Karpas-422 (cell line): ENCODE measurements around the gene ATRNL1. TPM values are rescaled to one million over a fixed set of nuclear protein-coding genes. Genes with fewer than 3 reads are reported as not detected.
A peak's percentile ranks its signal among the peaks of the same experiment; 100 is the strongest.
"Not testable (repeated sequence)": the region's sequence is repeated elsewhere in the genome, so short reads cannot be mapped to it uniquely, and the experiment has no call there.

ENCODE experiments used
- DNase-seq: peaks from one replicate; pipeline ENCODE4 v3.0.0-alpha.2; 2015
- H2AFZ ChIP-seq: fragments of 200-600 bp; sonication (generic); 2 replicates; pipeline ENCODE4 v1.6.1; 2014; ENCODE audit warnings: antibody characterized with exemption, low read length, mixed read lengths
- H3K27ac ChIP-seq: fragments of 200-600 bp; sonication (generic); 2 replicates; pipeline ENCODE4 v1.5.1; 2014; ENCODE audit warnings: mild to moderate bottlenecking, low read length, moderate library complexity
- H3K27me3 ChIP-seq: fragments of 200-600 bp; sonication (generic); 2 replicates; pipeline ENCODE4 v1.6.1; 2014; ENCODE audit warnings: low read length, mixed read lengths
- H3K36me3 ChIP-seq: fragments of 200-600 bp; sonication (generic); 2 replicates; pipeline ENCODE4 v1.6.1; 2014; ENCODE audit warnings: low read length, mixed read lengths; ENCODE audit not compliant: insufficient read depth
- H3K4me1 ChIP-seq: fragments of 200-600 bp; sonication (generic); 2 replicates; pipeline ENCODE4 v1.6.1; 2014; ENCODE audit warnings: mild to moderate bottlenecking, low read length, mixed read lengths
- H3K4me2 ChIP-seq: fragments of 200-600 bp; sonication (generic); 2 replicates; pipeline ENCODE4 v1.6.1; 2014; ENCODE audit warnings: low read length, low read depth, mild to moderate bottlenecking; ENCODE audit not compliant: poor library complexity, severe bottlenecking
- H3K4me3 ChIP-seq: fragments of 200-600 bp; sonication (generic); 2 replicates; pipeline ENCODE4 v1.5.1; 2014; ENCODE audit warnings: mild to moderate bottlenecking, antibody characterized with exemption, low read length, mixed read lengths
- H3K79me2 ChIP-seq: fragments of 200-600 bp; sonication (generic); 2 replicates; pipeline ENCODE4 v1.6.1; 2014; ENCODE audit warnings: mild to moderate bottlenecking, low read length, mixed read lengths
- H3K9ac ChIP-seq: fragments of 200-600 bp; sonication (generic); 2 replicates; pipeline ENCODE4 v1.6.0; 2014; ENCODE audit warnings: low read length
- H3K9me2 ChIP-seq: fragments of 200-600 bp; sonication (generic), shearing (Covaris generic); replicated peaks from 2 replicates; pipeline ENCODE4 v1.6.0; 2014; ENCODE audit warnings: mild to moderate bottlenecking, low read length, moderate library complexity; ENCODE audit not compliant: insufficient read depth
- H3K9me3 ChIP-seq: fragments of 300-700, 200-600 bp; sonication (generic); 2 replicates; pipeline ENCODE4 v1.6.1; 2014; ENCODE audit warnings: low read length, mixed read lengths
- H4K20me1 ChIP-seq: fragments of 200-600 bp; sonication (generic); 2 replicates; pipeline ENCODE4 v1.6.1; 2014; ENCODE audit warnings: mild to moderate bottlenecking, antibody characterized with exemption, low read length, low read depth; ENCODE audit not compliant: insufficient read depth
- total RNA-seq: library from RNA; depleted of rRNA; stranded (reverse); fragments of >200 nt; shearing (Covaris generic); gene quantifications from 2 replicates; pipeline ENCODE4 v1.2.3, GENCODE V29; 2014; ENCODE audit warnings: low replicate concordance

ATRNL1 gene
- total RNA-seq, 1 experiment from 2014 or later = not detected

DNA sequence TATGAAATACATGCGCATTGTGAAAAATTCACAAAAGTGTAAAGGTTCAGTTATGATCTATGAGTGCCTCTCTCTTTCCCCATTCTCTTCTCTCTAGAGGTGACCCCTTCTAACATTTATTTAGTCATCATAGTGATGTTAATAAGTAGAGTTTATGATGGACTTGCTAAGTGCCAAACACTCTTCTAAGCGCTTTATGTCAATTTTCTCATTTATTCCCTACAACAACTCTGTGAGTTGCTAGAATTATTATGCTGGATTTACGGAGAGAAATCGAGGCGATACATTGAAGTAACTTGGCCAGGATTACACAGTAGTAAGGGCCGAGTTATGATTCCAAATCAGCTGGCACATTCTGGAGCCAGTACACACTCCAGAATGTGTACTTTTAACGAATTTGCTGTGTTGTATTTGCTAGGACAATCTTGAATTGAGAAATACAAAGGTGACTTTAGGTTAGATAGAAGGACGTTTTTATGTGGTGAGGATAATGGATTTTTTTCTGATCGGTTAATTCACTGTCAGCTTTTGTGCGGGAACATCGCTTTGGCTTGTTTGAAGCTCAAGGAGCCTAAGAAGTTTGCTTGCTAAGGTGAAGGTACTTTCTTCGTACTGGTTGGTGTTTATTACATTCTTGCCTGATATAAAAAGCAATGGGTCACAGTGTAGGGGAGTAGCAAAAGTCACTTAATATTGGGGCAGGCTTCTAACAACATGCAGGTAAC, 1.4 kb downstream of the ATRNL1 start:
- no peak for DNase-seq
- Histone ChIP-seq H4K20me1 (no peaks in the 10 kb centered on the region), H3K9me2 (no peaks in the 10 kb centered on the region), H3K36me3 (no peaks in the 10 kb centered on the region), H3K79me2 (no peaks in the 10 kb centered on the region), H3K4me2 (no peak overlapping the region), H3K9me3 (no peaks in the 10 kb centered on the region), H3K9ac (no peak overlapping the region), H2AFZ (no peak overlapping the region), H3K4me3 (no peak overlapping the region), H3K4me1 (no peaks in the 10 kb centered on the region), H3K27ac (no peak overlapping the region), H3K27me3 (no peaks in the 10 kb centered on the region)

GRCh38 chr10:115095758-115096157, 2.6 kb downstream of the ATRNL1 start:
- no peaks in the 10 kb centered on the region for H3K9me2 ChIP-seq
- no peak overlapping the region for H2AFZ ChIP-seq
- H3K4me2 ChIP-seq = no peak overlapping the region
- H4K20me1 ChIP-seq = no peaks in the 10 kb centered on the region
- H3K4me1 ChIP-seq = no peaks in the 10 kb centered on the region
- no peak overlapping the region for H3K27ac ChIP-seq
- no peaks in the 10 kb centered on the region for H3K27me3 ChIP-seq
- no peak for DNase-seq
- H3K36me3 ChIP-seq = no peaks in the 10 kb centered on the region
- no peak overlapping the region for H3K4me3 ChIP-seq
- no peak overlapping the region for H3K9ac ChIP-seq
- no peaks in the 10 kb centered on the region for H3K9me3 ChIP-seq
- H3K79me2 ChIP-seq = no peaks in the 10 kb centered on the region

DNA sequence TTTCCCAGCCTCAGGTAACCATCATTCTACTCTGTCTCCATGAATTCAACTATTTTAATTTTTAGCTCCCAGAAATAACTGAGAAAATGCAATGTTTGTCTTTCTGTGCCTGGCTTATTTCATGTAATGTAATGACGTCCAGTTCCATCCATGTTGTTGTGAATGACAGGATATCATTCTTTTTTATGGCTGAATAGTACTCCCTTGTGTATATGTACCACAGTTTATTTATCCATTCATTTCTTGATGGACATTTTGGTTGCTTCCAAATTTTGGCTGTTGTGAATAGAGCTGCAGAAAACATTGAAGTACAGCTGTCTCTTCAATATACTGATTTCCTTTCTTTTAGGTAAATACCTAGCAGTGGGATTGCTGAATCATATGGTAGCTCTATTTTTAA, 10.5 kb downstream of the ATRNL1 start:
- H3K79me2 ChIP-seq = no peaks in the 10 kb centered on the region
- H2AFZ ChIP-seq = no peak overlapping the region
- H3K9me3 ChIP-seq = no peaks in the 10 kb centered on the region; the same call in 1 of the 2 replicates
- H3K9me2 ChIP-seq = no peaks in the 10 kb centered on the region
- H3K36me3 ChIP-seq = no peaks in the 10 kb centered on the region
- no peak overlapping the region for H3K27ac ChIP-seq
- no peak for DNase-seq
- H3K4me1 ChIP-seq = no peaks in the 10 kb centered on the region
- no peak overlapping the region for H3K4me2 ChIP-seq
- H3K27me3 ChIP-seq = no peaks in the 10 kb centered on the region
- H3K9ac ChIP-seq = no peak overlapping the region
- H4K20me1 ChIP-seq = no peaks in the 10 kb centered on the region
- H3K4me3 ChIP-seq = no peak overlapping the region

DNA sequence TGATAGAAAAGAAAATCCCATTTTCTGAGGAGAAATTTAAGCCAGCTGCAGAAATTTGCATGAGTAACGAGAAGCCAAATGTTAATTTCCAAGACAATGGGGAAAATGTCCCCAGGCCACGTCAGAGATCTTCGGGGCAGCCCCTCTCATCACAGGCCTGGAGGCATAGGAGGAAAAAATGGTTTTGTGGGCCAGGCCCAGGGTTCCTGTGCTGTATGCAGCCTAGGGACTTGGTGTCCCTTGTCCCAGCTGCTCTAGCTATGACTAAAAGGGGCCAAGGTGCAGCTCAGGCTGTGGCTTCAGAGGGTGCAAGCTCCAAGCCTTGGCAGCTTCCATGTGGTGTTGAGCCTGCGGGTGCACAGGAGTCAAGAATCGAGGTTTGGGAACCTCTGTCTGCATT, 12.2 kb downstream of the ATRNL1 start:
- DNase-seq, H4K20me1 ChIP-seq, H3K9me3 ChIP-seq, H3K9ac ChIP-seq, H3K27ac ChIP-seq, H3K27me3 ChIP-seq, H2AFZ ChIP-seq, H3K4me3 ChIP-seq, H3K4me2 ChIP-seq, H3K79me2 ChIP-seq, H3K36me3 ChIP-seq, H3K9me2 ChIP-seq, H3K4me1 ChIP-seq: not testable (repeated sequence)

GRCh38 chr10:115107830-115108229, 14.7 kb downstream of the ATRNL1 start:
- H3K9ac ChIP-seq = no peak overlapping the region
- no peaks in the 10 kb centered on the region for H3K9me2 ChIP-seq
- no peak overlapping the region for H3K4me3 ChIP-seq
- H3K9me3 ChIP-seq = no peaks in the 10 kb centered on the region; the same call in 1 of the 2 replicates
- H3K27me3 ChIP-seq = no peaks in the 10 kb centered on the region
- DNase-seq = no peak
- H3K79me2 ChIP-seq = no peaks in the 10 kb centered on the region
- no peaks in the 10 kb centered on the region for H3K36me3 ChIP-seq
- no peak overlapping the region for H2AFZ ChIP-seq
- H3K4me1 ChIP-seq = peaks cover 12% of the 10 kb centered on the region
- no peak overlapping the region for H3K27ac ChIP-seq
- H3K4me2 ChIP-seq = no peak overlapping the region
- no peaks in the 10 kb centered on the region for H4K20me1 ChIP-seq

GRCh38 chr10:115117301-115117700, 24.1 kb downstream of the ATRNL1 start:
- no peak overlapping the region for H3K9ac ChIP-seq
- no peak overlapping the region for H3K27ac ChIP-seq
- no peaks in the 10 kb centered on the region for H4K20me1 ChIP-seq
- no peaks in the 10 kb centered on the region for H3K4me1 ChIP-seq
- no peaks in the 10 kb centered on the region for H3K27me3 ChIP-seq
- H3K79me2 ChIP-seq = no peaks in the 10 kb centered on the region
- H3K36me3 ChIP-seq = no peaks in the 10 kb centered on the region
- no peak overlapping the region for H3K4me3 ChIP-seq
- no peak overlapping the region for H2AFZ ChIP-seq
- peak; percentile 2 for DNase-seq
- H3K9me2 ChIP-seq = no peaks in the 10 kb centered on the region
- H3K9me3 ChIP-seq = no peaks in the 10 kb centered on the region
- no peak overlapping the region for H3K4me2 ChIP-seq

DNA sequence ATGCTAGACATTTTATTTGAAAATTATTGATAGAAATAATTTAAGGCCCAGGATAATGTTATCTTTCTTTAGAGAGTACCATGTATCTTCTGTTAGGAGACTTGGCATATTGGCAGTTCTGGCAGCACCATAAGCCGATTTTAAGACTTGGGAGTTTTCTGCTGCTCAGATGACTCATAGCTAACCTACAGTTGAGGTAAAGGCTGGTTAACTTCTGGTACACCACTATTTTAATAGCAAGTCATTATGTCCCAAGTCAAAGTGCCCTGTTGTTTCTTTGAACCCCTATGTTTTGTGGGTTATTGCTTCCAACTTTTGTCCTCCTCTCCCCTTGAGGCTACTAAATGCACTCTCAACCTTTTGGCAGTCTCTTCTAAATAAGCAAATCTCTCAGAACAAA, 25.2 kb downstream of the ATRNL1 start:
- H3K79me2 ChIP-seq = no peaks in the 10 kb centered on the region
- H3K9me2 ChIP-seq = no peaks in the 10 kb centered on the region
- H3K4me3 ChIP-seq = no peak overlapping the region
- no peaks in the 10 kb centered on the region for H3K27me3 ChIP-seq
- no peaks in the 10 kb centered on the region for H3K36me3 ChIP-seq
- H3K9ac ChIP-seq = no peak overlapping the region
- no peaks in the 10 kb centered on the region for H3K4me1 ChIP-seq
- H3K4me2 ChIP-seq = no peak overlapping the region
- DNase-seq = peak; percentile 4
- no peaks in the 10 kb centered on the region for H4K20me1 ChIP-seq
- no peak overlapping the region for H2AFZ ChIP-seq
- H3K9me3 ChIP-seq = no peaks in the 10 kb centered on the region
- H3K27ac ChIP-seq = no peak overlapping the region

GRCh38 chr10:115125505-115125904, 32.3 kb downstream of the ATRNL1 start:
- Histone ChIP-seq H3K27me3 (no peaks in the 10 kb centered on the region), H3K79me2 (no peaks in the 10 kb centered on the region), H3K9ac (no peak overlapping the region), H3K36me3 (no peaks in the 10 kb centered on the region), H3K4me1 (no peaks in the 10 kb centered on the region), H3K9me3 (no peaks in the 10 kb centered on the region), H3K9me2 (no peaks in the 10 kb centered on the region), H4K20me1 (no peaks in the 10 kb centered on the region), H3K27ac (no peak overlapping the region), H3K4me3 (no peak overlapping the region), H3K4me2 (no peak overlapping the region), H2AFZ (no peak overlapping the region)
- no peak for DNase-seq
